HCT116 (cell line): ENCODE measurements around the gene FAM131B. TPM values are rescaled to one million over a fixed set of nuclear protein-coding genes. Genes with fewer than 3 reads are reported as not detected.

Source experiments
- ATAC-seq: fragments of 200-7000 bp; cut with Tn5 transposase; 2 replicates; pipeline ENCODE4 v1.9.1; 2020; ENCODE audit warnings: mild to moderate bottlenecking, moderate library complexity
- BruUV-seq: library from RNA; stranded (reverse); fragments of 400-500 nt; replicated peaks from 2 replicates; lab custom pipeline; 2021; lab: Mats Ljungman, UMichigan
- CTCF ChIA-PET: fragments of 300-600 bp; sonication (Branson Sonifier 250); formaldehyde crosslinking; loops from one replicate; lab custom pipeline; 2021; ENCODE audit warnings: antibody characterized with exemption; lab: Charles Lee
- POLR2A ChIA-PET: fragments of 300-600, 350-600 bp; sonication (Branson Sonifier 250); formaldehyde crosslinking; loops from one replicate; lab custom pipeline; 2021; ENCODE audit warnings: antibody characterized with exemption; lab: Charles Lee
- RAD21 ChIA-PET, 2 experiments: fragments of 300-600 bp; sonication (Branson Sonifier 250); formaldehyde crosslinking; loops; one replicate each; lab custom pipeline; 2023; ENCODE audit warnings: low total read pairs in 2 of 2; ENCODE audit not compliant: uncharacterized antibody in 2 of 2, unreplicated experiment in 2 of 2, low non-redundant PET in 1 of 2; lab: Charles Lee
- DNase-seq: peaks from one replicate; pipeline ENCODE4 v3.0.0-alpha.2; 2010; ENCODE audit warnings: low read depth, low spot score
- H2AFZ ChIP-seq: fragments of 200-600 bp; shearing (Covaris generic), sonication (generic); 2 replicates; pipeline ENCODE4 v1.6.1; 2017; ENCODE audit warnings: low read depth, mixed run types, mixed read lengths, antibody characterized with exemption, low read length; ENCODE audit not compliant: poor library complexity, severe bottlenecking
- H3K27ac ChIP-seq: 2 replicates; pipeline ENCODE4 v1.5.1; 2012; ENCODE audit warnings: low read depth, low read length
- H3K27me3 ChIP-seq: fragments of 200-600 bp; sonication (generic); 2 replicates; pipeline ENCODE4 v1.6.1; 2016; ENCODE audit warnings: mixed run types, low read length, mixed read lengths; ENCODE audit not compliant: insufficient read depth
- H3K36me3 ChIP-seq, 2 experiments: fragments of 200-500 bp in 1 of 2; fragments of 200-600 bp in 1 of 2; sonication (Bioruptor generic) in 1 of 2; sonication (generic) in 1 of 2; 2 replicates each; pipeline versions ENCODE4 v1.5.1 to v1.6.1; 2014 to 2016; ENCODE audit warnings: low read length in 2 of 2, inconsistent platforms in 1 of 2, mixed read lengths in 1 of 2, mixed run types in 1 of 2; ENCODE audit not compliant: insufficient read depth in 2 of 2, control insufficient read depth in 1 of 2
- H3K4me1 ChIP-seq, 2 experiments: fragments of 200-600 bp in 1 of 2; sonication (generic) in 1 of 2; 2 replicates each; pipeline versions ENCODE4 v1.5.1 to v1.6.1; 2012 to 2017; ENCODE audit warnings: low read length in 2 of 2, inconsistent platforms in 1 of 2, mild to moderate bottlenecking in 1 of 2, mixed read lengths in 1 of 2, mixed run types in 1 of 2, moderate library complexity in 1 of 2; ENCODE audit not compliant: insufficient read depth in 2 of 2, control insufficient read depth in 1 of 2
- H3K4me2 ChIP-seq: fragments of 200-600 bp; sonication (generic); 2 replicates; pipeline ENCODE4 v1.6.1; 2017; ENCODE audit warnings: mixed run types, low read length, mixed read lengths
- H3K4me3 ChIP-seq, 2 experiments: fragments of 200-600 bp in 1 of 2; sonication (generic) in 1 of 2; replicated peaks in 1 of 2; 2 replicates each; pipeline ENCODE4 v1.5.1; 2011 to 2016; ENCODE audit warnings: low read length in 2 of 2, control low read depth in 1 of 2, low read depth in 1 of 2, mild to moderate bottlenecking in 1 of 2, mixed read lengths in 1 of 2, mixed run types in 1 of 2
- H3K79me2 ChIP-seq: fragments of 200-600 bp; sonication (generic); 2 replicates; pipeline ENCODE4 v1.6.1; 2017; ENCODE audit warnings: mild to moderate bottlenecking, mixed run types, low read length, moderate library complexity, mixed read lengths; ENCODE audit not compliant: insufficient read depth
- H3K9ac ChIP-seq: fragments of 200-600 bp; sonication (generic); 2 replicates; pipeline ENCODE4 v1.6.1; 2016; ENCODE audit warnings: low read length, mixed read lengths
- H3K9me2 ChIP-seq: fragments of 200-600 bp; sonication (generic), shearing (Covaris generic); 2 replicates; pipeline ENCODE4 v1.6.1; 2017; ENCODE audit warnings: mixed run types, mild to moderate bottlenecking, moderate library complexity; ENCODE audit not compliant: insufficient read depth
- H3K9me3 ChIP-seq, 2 experiments: fragments of 200-500 bp in 1 of 2; fragments of 200-600 bp in 1 of 2; sonication (Bioruptor generic) in 1 of 2; sonication (generic) in 1 of 2; 2 replicates each; pipeline ENCODE4 v1.6.1; 2014 to 2017; ENCODE audit warnings: low read length in 2 of 2, mixed read lengths in 2 of 2, inconsistent platforms in 1 of 2, low read depth in 1 of 2, mild to moderate bottlenecking in 1 of 2, mixed run types in 1 of 2, moderate library complexity in 1 of 2; ENCODE audit not compliant: control insufficient read depth in 1 of 2, insufficient read depth in 1 of 2
- H4K20me1 ChIP-seq: fragments of 200-600 bp; sonication (generic), shearing (Covaris generic); 2 replicates; pipeline ENCODE4 v1.6.1; 2017; ENCODE audit warnings: mixed run types, mild to moderate bottlenecking, moderate library complexity; ENCODE audit not compliant: insufficient read depth
- ATF3 ChIP-seq: IDR thresholded peaks from 2 replicates; pipeline ENCODE4 v1.6.1; 2012
- CEBPB ChIP-seq: IDR thresholded peaks from 2 replicates; pipeline ENCODE4 v1.6.1; 2012; ENCODE audit warnings: low read depth
- CTCF ChIP-seq, 3 experiments: fragments of 200-600 bp in 1 of 3; sonication (generic) in 1 of 3; IDR thresholded peaks in 2 of 3; conservative IDR thresholded peaks in 1 of 3; 2 replicates each; pipeline ENCODE4 v1.5.1; 2012 to 2017; ENCODE audit warnings: low read depth in 2 of 3, low read length in 2 of 3, antibody characterized with exemption in 1 of 3, borderline replicate concordance in 1 of 3, control low read depth in 1 of 3, mild to moderate bottlenecking in 1 of 3, mixed read lengths in 1 of 3, mixed run types in 1 of 3, moderate library complexity in 1 of 3; ENCODE audit not compliant: insufficient read depth in 1 of 3
- ELF1 ChIP-seq: IDR thresholded peaks from 2 replicates; pipeline ENCODE4 v1.6.1; 2012; ENCODE audit warnings: low read depth, borderline replicate concordance
- EZH2 ChIP-seq: fragments of 200-600 bp; sonication (generic); IDR thresholded peaks from 2 replicates; pipeline ENCODE4 v1.6.1; 2017; ENCODE audit warnings: antibody characterized with exemption, mixed run types
- JUND ChIP-seq: IDR thresholded peaks from 2 replicates; pipeline ENCODE4 v1.6.1; 2012
- MAX ChIP-seq: IDR thresholded peaks from 2 replicates; pipeline ENCODE4 v1.6.1; 2012
- POLR2A ChIP-seq: IDR thresholded peaks from 2 replicates; pipeline ENCODE4 v1.7.0; 2011; ENCODE audit warnings: borderline replicate concordance; ENCODE audit not compliant: insufficient read depth, insufficient read length; ENCODE audit errors: extremely low read depth
- RAD21 ChIP-seq: IDR thresholded peaks from 2 replicates; pipeline ENCODE4 v1.6.1; 2012; ENCODE audit warnings: low read depth, mild to moderate bottlenecking
- SIN3A ChIP-seq: IDR thresholded peaks from 2 replicates; pipeline ENCODE4 v1.6.1; 2012; ENCODE audit warnings: low read depth
- SP1 ChIP-seq: IDR thresholded peaks from 2 replicates; pipeline ENCODE4 v1.6.1; 2012; ENCODE audit warnings: low read depth
- TCF7L2 ChIP-seq: IDR thresholded peaks from 2 replicates; pipeline ENCODE4 v1.7.0; 2011; ENCODE audit warnings: borderline replicate concordance, inconsistent platforms; ENCODE audit not compliant: insufficient read depth, insufficient read length; ENCODE audit errors: extremely low read depth
- YY1 ChIP-seq: IDR thresholded peaks from 2 replicates; pipeline ENCODE4 v1.6.1; 2011; ENCODE audit warnings: low read length, low read depth, moderate library complexity, mild to moderate bottlenecking; ENCODE audit not compliant: insufficient replicate concordance; ENCODE audit errors: extremely low read depth
- ZBTB33 ChIP-seq: IDR thresholded peaks from 2 replicates; pipeline ENCODE4 v1.6.1; 2011; ENCODE audit warnings: mild to moderate bottlenecking, low read length, moderate library complexity; ENCODE audit not compliant: insufficient replicate concordance; ENCODE audit errors: extremely low read depth
- ZFX ChIP-seq: fragments of 450-650 bp; IDR thresholded peaks from 2 replicates; pipeline ENCODE4 v1.6.1; 2017
- ZNF274 ChIP-seq: fragments of 200-500 bp; sonication (Bioruptor generic); IDR thresholded peaks from 2 replicates; pipeline ENCODE4 v1.6.1; 2014; ENCODE audit warnings: mild to moderate bottlenecking, low read depth, low read length, inconsistent platforms
- intact Hi-C: fragments of 100-400 bp; cut with micrococcal nuclease; formaldehyde crosslinking; loops from 2 replicates; pipeline ENCODE4 v1.10.0; 2022
- total RNA-seq: library from RNA; stranded (reverse); gene quantifications from one replicate; pipeline ENCODE4 v1.2.1, GENCODE V29; 2021; ENCODE audit not compliant: unreplicated experiment

FAM131B gene
- total RNA-seq, 1 experiment from 2014 or later, result 0.20 TPM

- TF ChIP-seq RAD21, result no peak
- no peak for TF ChIP-seq MAX
- no peak for TF ChIP-seq ZBTB33
- TF ChIP-seq CEBPB, result no peak
- TF ChIP-seq SP1, result no peak
- no peak for TF ChIP-seq JUND
- TF ChIP-seq, all 23 proteins: peak for 0
Observed at GRCh38 chr7:143379611-143380259, 17.2 kb upstream of the FAM131B start (continued).

GRCh38 chr7:143376396-143376795 is 13.9 kb upstream of the FAM131B start:
- ATAC-seq, result no peak
- CTCF ChIA-PET, result no interaction called here
- H3K27ac ChIP-seq, result no peak overlapping the region

More at GRCh38 chr7:143376396-143376795, 13.9 kb upstream of the FAM131B start:
- Histone ChIP-seq H2AFZ (no peak overlapping the region), H3K4me3 (no peak overlapping the region), H3K9ac (no peak overlapping the region), H3K4me1 (peaks cover 11 to 35% of the 10 kb centered on the region in 2 experiments), H3K27me3 (no peaks in the 10 kb centered on the region), H3K36me3 (no peaks in the 10 kb centered on the region), H3K9me3 (no peaks in the 10 kb centered on the region), H3K9me2 (no peaks in the 10 kb centered on the region), H3K4me2 (no peak overlapping the region), H4K20me1 (no peaks in the 10 kb centered on the region), H3K79me2 (peaks cover 12% of the 10 kb centered on the region; the same call in 1 of the 2 replicates)
- no TSS peak for BruUV-seq
- RAD21 ChIA-PET, result no interaction called here
- no peak for DNase-seq
- POLR2A ChIA-PET, result no interaction called here
- no peak for TF ChIP-seq ELF1
- no peak for TF ChIP-seq SIN3A
- TF ChIP-seq EZH2, result no peak
- TF ChIP-seq CEBPB, result no peak
- TF ChIP-seq ZNF274, result no peak
- no peak for TF ChIP-seq MAX
- TF ChIP-seq ZBTB33, result no peak
- no peak for TF ChIP-seq ATF3
- no peak for TF ChIP-seq ZFX
- TF ChIP-seq TCF7L2, result no peak
- TF ChIP-seq CTCF (IDR thresholded peaks at IDR 0.05 in 2 of 3, conservative IDR thresholded peaks at IDR 0.05 in 1 of 3; ENCODE audit: borderline replicate concordance in 1 of 3, insufficient read depth in 1 of 3, low read depth in 2 of 3, low read length in 2 of 3), result no peak
- no peak for TF ChIP-seq SP1
- TF ChIP-seq JUND, result no peak
- TF ChIP-seq POLR2A, result no peak
- no peak for TF ChIP-seq YY1
- intact Hi-C loops, result no loop called here
